Bone marrow (tissue), 2 donors: ENCODE results near the gene ZNF878.
"Not testable (repeated sequence)": the region's sequence is repeated elsewhere in the genome, so short reads cannot be mapped to it uniquely, and the experiment has no call there.

Experiments used
- DNase-seq, 2 donors: peaks; one replicate each; lab custom pipeline; 2025; lab: John Stamatoyannopoulos, UW

The ZNF878 gene

DNA sequence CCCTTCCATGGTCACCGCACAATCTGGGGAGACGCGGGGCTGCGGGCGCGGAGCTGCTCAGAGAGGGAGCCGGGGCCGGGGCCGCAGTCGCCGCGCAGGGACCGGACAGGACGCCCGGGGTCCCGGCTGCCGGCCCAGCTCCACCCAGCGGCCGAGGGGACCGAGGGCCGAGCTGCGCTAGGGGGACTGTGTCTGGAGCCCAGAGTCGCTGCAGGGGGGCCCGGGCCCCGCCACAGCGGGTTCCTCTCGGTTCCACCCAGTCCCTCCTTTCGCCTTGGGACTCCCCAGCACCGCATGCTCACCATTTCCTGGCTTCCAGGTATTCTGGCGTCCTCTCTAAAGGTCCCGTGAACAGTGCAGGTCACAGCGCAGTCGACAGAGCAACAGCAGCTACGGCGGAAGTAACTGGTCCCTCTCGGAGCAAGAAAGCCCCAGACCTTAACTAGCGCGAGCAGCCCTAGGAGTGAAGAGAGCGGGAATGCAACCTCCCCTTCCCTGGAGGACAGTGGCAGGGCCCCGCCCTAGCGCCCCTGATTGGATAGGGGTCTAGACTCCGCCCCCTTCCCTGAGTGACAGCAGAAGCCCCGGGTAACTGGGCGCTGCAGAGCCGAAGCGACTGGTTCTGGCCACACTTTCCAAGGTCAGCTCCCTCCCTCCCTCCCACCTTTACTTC is at the start of gene ZNF878:
Gene ZNF878 (minus strand): TSS at position 465 of the 673 bp plus-strand sequence. CDS start 160 bp downstream, at position 305.
- peak; percentile 22 to 78 for DNase-seq

GRCh38 chr19:12098040-12098439 is 45.3 kb upstream of the ZNF878 start:
- DNase-seq: no peak

DNA sequence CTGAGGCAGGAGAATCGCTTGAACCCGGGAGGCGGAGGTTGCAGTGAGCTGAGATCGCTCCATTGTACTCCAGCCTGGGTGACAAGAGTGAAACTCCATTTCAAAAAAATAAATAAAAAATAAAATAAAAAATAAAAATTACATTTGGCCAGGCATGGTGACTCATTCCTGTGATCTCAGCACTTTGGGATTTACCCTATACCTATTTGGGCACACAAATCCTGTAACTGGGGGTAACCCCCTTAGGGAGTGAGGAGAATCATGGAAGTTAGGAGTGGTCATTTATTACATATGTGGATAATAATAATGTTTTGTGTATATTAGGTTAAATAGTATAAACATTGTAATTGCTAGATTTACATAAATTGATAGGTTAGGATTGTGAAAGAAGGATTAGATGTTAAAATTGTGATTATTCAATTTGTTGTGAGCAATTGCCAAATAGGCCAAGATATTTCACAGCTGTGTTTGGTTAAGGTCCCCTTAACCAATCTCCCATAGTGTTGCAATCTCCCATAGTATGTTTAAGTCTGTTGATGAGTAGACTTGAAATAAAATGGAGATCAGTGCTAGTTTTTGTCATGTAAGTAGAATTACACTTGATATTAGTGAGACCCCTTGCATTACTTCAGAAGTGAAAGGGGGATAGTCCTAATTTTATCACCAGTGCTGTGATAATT is 42.5 kb upstream of the ZNF878 start:
- no peak for DNase-seq

GRCh38 chr19:12093777-12094176 is 41.0 kb upstream of the ZNF878 start:
- DNase-seq: no peak

- DNase-seq: no peak
Observed at GRCh38 chr19:12092956-12093355, 40.2 kb upstream of the ZNF878 start.

DNA sequence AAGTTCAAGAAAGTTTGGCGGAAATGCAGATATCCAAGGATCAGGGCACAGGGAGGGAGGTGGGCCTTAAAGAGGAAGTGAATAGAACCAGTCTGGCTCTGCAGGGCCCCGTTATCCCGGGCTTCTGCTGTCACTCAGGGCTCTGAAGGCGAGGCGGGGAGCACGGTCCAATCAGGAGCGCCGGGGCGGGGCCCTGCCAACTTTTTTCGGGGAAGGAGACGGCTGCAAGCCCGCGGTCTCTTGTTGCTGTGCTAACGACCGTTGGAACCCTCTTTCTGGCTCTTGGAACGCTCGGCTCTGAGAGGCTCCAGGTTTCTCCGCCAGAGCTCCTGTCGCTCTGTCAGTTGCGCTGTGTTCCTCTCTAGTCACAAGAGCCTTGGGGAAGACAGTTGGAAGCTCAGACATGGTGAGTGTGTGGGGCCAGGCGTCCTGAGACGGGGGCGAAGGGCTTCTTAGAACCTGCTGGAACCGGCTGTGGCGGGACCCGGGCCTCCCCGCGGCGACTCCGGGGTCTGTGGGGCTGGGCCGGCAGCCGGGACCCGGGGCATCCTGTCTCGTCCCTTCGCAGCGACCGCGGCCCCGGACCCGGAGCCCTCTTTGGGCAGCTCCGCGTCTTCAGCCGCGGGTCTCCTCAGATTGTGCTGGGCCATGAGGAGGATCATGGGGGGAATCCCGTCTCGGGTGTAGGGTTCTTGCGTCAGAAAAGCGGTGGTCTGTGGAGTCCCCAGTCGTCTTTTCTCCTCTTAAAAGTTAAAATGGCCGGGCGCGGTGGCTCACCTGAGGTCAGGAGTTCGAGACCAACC is 39.5 kb upstream of the ZNF878 start:
- DNase-seq: peak; percentile 54 to 92

DNA sequence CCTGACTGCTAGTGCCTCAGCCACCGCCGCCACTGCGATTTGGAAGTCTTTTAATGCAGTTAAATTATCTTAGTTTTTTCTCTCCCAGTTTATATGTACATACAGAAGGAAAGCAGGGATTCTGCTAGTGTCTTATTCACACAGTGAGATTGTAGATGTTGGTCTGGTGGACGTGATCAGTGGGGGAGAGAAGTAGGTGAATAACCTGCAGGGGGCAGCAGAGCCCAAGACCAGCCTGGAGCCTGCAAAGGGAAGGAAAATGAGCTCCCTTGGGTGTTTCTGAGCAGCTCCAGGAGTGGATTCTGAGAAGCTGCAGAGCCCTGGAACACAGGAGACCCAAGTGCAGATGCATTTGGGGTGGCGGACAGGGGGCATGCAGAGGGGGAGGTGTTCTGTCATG is 38.0 kb upstream of the ZNF878 start:
- peak; percentile 20 to 59 for DNase-seq

- DNase-seq: no peak
Observed at GRCh38 chr19:12085074-12085818, 32.5 kb upstream of the ZNF878 start.

- not testable (repeated sequence) for DNase-seq
Observed at GRCh38 chr19:12083336-12083735, 30.6 kb upstream of the ZNF878 start.

DNA sequence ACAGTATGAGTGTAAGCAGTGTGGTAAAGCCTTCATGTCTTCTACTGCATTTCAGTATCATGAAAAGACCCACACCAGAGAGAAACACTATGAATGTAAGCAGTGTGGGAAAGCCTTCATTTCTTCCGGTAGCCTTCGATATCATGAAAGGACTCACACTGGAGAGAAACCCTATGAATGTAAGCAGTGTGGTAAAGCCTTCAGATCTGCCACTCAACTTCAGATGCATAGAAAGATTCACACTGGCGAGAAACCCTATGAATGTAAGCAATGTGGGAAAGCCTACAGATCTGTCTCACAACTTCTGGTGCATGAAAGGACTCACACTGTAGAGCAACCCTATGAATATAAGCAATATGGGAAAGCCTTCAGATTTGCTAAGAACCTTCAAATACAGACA is 24.6 kb upstream of the ZNF878 start:
- DNase-seq: no peak

DNA sequence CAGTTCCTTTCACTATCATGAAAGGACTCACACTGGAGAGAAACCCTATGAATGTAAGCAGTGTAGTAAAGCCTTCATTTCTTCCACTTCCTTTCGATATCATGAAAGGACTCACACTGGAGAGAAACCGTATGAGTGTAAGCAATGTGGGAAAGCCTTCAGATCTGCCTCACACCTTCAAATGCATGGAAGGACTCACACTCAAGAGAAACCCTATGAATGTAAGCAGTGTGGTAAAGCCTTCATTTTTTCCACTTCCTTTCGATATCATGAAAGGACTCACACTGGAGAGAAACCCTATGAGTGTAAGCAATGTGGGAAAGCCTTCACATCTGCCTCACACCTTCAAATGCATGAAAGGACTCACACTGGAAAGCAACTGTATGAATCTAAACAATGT is 23.6 kb upstream of the ZNF878 start:
- DNase-seq: not testable (repeated sequence)

GRCh38 chr19:12075538-12076139 is 22.9 kb upstream of the ZNF878 start:
- DNase-seq: no peak

GRCh38 chr19:12064590-12065538 is 12.1 kb upstream of the ZNF878 start, which contains the start of gene ZNF844:
ZNF844 (plus strand) TSS chr19:12064731; CDS start chr19:12064874, 143 bp downstream.
- DNase-seq: peak; percentile 70 to 82

DNA sequence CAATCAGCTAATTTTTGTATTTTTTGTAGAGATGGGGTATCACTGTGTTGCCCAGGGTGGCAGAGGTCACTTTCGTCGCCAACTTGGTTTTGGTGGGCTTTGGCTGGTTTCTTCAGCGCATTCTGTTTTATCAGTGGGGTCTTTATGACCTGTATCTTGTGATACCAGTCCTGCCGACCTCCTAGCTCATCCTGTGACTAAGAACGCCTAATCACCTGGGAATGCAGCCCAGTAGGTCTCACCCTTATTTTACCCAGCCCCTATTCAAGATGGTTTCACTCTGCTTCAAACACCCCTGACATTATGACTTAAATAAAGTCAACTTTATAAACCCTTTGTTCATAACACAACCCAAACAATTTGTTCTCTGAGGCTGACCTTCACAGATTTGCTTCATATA is 3.0 kb upstream of the ZNF878 start:
- no peak for DNase-seq

- DNase-seq: no peak
Observed at GRCh38 chr19:12052091-12052496, 667 bp downstream of the ZNF878 start.

GRCh38 chr19:12047868-12048267 is 4.9 kb downstream of the ZNF878 start:
- DNase-seq: no peak

GRCh38 chr19:12043752-12044422 is 8.9 kb downstream of the ZNF878 start:
- DNase-seq: no peak

DNA sequence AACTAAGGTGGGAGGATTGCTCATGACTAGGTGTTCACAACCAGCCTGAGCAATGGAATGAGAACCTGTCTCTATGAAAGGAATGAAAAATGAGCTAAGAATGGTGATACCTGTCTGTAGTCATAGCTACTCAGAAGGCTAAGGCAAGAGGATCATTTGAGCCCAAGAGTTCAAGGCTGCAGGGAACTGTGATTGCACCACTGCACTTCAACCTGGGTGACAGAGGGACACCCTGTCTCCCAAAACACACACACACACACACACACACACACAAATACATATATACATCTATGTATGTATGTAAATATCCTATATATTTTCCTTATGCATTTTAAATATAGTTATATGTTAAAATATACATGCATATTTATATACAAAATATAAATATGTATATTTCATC is 9.9 kb downstream of the ZNF878 start:
- DNase-seq: no peak

DNA sequence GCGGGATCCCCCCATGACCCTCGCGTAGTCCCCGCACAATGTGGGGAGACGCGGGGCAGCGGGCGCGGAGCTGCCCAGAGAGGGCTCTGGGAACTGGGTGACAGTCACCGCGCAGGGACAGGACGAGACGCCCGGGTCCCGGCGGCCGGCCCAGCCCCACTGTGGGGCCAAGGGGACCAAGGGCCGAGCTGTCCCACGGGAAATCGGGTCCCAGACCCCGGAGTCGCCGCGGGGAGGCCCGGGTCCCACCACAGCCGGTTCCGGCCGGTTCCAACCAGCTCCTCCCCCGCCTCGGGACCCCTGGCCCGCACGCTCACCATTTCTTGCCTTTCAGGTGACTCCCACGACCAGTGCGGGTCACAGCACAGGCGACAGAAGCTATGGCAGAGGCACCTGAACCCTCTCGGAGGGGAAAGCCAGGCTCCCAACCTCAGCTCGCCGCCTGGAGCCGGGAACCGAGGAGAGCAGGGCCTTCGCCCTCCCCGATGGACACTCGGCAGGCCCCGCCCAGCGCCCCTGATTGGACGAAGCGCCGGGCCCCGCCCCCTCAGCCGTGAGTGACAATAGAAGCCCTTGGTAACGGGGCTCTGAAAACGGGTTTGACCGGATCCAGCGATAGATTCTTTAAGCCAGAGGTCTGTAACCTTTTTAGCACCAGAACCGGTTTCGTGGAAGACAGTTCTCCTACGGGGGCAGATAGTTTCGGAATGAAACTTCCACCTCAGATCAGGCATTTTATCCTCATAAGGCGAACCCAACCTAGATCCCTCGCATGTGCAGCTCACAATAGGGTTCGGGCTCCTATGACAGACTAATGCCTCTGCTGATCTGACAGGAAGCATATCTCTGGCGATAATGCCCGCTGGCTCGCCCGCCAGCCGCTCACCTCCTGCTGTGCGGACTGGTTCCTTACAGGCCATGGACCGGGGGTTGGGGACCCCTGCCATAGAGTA is 17.3 kb downstream of the ZNF878 start, which contains the start of gene ZNF433:
Gene ZNF433 (minus strand): TSS at position 460 of the 953 bp plus-strand sequence. CDS start 140 bp downstream, at position 320.
- peak; percentile 52 to 66 for DNase-seq
